ENCODE results near the gene FAM20C.

- no peak for TF ChIP-seq CTCF (conservative IDR thresholded peaks at IDR 0.05; ENCODE audit: low read length)
- TF ChIP-seq EZH2phosphoT487 (IDR thresholded peaks at IDR 0.05; ENCODE audit: borderline replicate concordance, low read depth, low read length) = no peak
Observed at GRCh38 chr7:158771-159170, 33.6 kb upstream of the FAM20C start.
